HTERT RPE-1 (cell line): ENCODE data around the gene DRD3.

Experiments used
- in situ Hi-C: fragments of 300-500 bp; cut with MboI; formaldehyde crosslinking; loops from 4 replicates; pipeline ENCODE4 v1.14.3; 2020; ENCODE audit warnings: low sequenced_read_pairs

Gene DRD3

GRCh38 chr3:114126461-114126860 lies 52.4 kb downstream of the DRD3 start:
- in situ Hi-C loops = no loop called here

- in situ Hi-C loops = no loop called here
These were observed 56.7 kb downstream of the DRD3 start for GRCh38 chr3:114122027-114122709.

- in situ Hi-C loops = no loop called here
These were observed 58.6 kb downstream of the DRD3 start for GRCh38 chr3:114120211-114120610.

- in situ Hi-C loops = no loop called here
These were observed 59.1 kb downstream of the DRD3 start for GRCh38 chr3:114119776-114120175.

- in situ Hi-C loops = no loop called here
These were observed 63.7 kb downstream of the DRD3 start for GRCh38 chr3:114115143-114115542.

GRCh38 chr3:114114719-114115118 lies 64.1 kb downstream of the DRD3 start:
- in situ Hi-C loops = no loop called here

- in situ Hi-C loops = no loop called here
These were observed 66.2 kb downstream of the DRD3 start for GRCh38 chr3:114112696-114113095.

- in situ Hi-C loops = no loop called here
These were observed 67.6 kb downstream of the DRD3 start for GRCh38 chr3:114111060-114111770.

GRCh38 chr3:114110439-114110838 lies 68.4 kb downstream of the DRD3 start:
- in situ Hi-C loops = no loop called here

GRCh38 chr3:114108137-114108536 lies 70.7 kb downstream of the DRD3 start:
- in situ Hi-C loops = no loop called here

GRCh38 chr3:114104414-114104813 lies 74.4 kb downstream of the DRD3 start:
- in situ Hi-C loops = no loop called here

- in situ Hi-C loops = no loop called here
These were observed 75.0 kb downstream of the DRD3 start for GRCh38 chr3:114103858-114104257.

- in situ Hi-C loops = no loop called here
These were observed 75.7 kb downstream of the DRD3 start for GRCh38 chr3:114103181-114103580.

GRCh38 chr3:114101101-114101500 lies 77.8 kb downstream of the DRD3 start:
- in situ Hi-C loops = no loop called here

GRCh38 chr3:114095796-114096195 lies 83.1 kb downstream of the DRD3 start:
- in situ Hi-C loops = no loop called here

- in situ Hi-C loops = no loop called here
These were observed 85.3 kb downstream of the DRD3 start for GRCh38 chr3:114093596-114093995.

- in situ Hi-C loops = no loop called here
These were observed 85.9 kb downstream of the DRD3 start for GRCh38 chr3:114093016-114093380.

GRCh38 chr3:114092151-114093015 lies 86.5 kb downstream of the DRD3 start:
- in situ Hi-C loops = no loop called here

- in situ Hi-C loops = no loop called here
These were observed 89.2 kb downstream of the DRD3 start for GRCh38 chr3:114089675-114090074.

GRCh38 chr3:114086356-114086755 lies 92.5 kb downstream of the DRD3 start:
- in situ Hi-C loops = no loop called here

- in situ Hi-C loops = no loop called here
These were observed 95.7 kb downstream of the DRD3 start for GRCh38 chr3:114083112-114083511.

- in situ Hi-C loops = no loop called here
These were observed 97.8 kb downstream of the DRD3 start for GRCh38 chr3:114081037-114081436.
